Mesenchymal stem cell (in vitro differentiated cells and primary cell): Measurements from ENCODE around the gene TRPC4.

Source experiments
- DNase-seq: peaks from one replicate; pipeline ENCODE4 v3.0.0-alpha.2; 2013
- H2AFZ ChIP-seq: one replicate; pipeline ENCODE4 v1.6.1; 2013; ENCODE audit warnings: low read depth, mild to moderate bottlenecking, control low read depth, inconsistent platforms, low read length, moderate library complexity
- H2AK5ac ChIP-seq: 2 replicates; pipeline ENCODE4 v1.6.1; 2013; ENCODE audit warnings: low read length, moderate library complexity, mild to moderate bottlenecking, inconsistent platforms; ENCODE audit not compliant: severe bottlenecking
- H2BK120ac ChIP-seq: one replicate; pipeline ENCODE4 v1.6.1; 2013; ENCODE audit warnings: low read depth, mild to moderate bottlenecking, inconsistent platforms, low read length, moderate library complexity
- H2BK12ac ChIP-seq, 2 experiments: one replicate each; pipeline ENCODE4 v1.6.1; 2013; ENCODE audit warnings: inconsistent platforms in 2 of 2, low read length in 2 of 2, mild to moderate bottlenecking in 2 of 2, moderate library complexity in 2 of 2, control low read depth in 1 of 2
- H2BK15ac ChIP-seq: one replicate; pipeline ENCODE4 v1.6.1; 2013; ENCODE audit warnings: mild to moderate bottlenecking, low read depth, inconsistent platforms; ENCODE audit not compliant: poor library complexity, severe bottlenecking
- H2BK5ac ChIP-seq: 2 replicates; pipeline ENCODE4 v1.6.1; 2013; ENCODE audit warnings: low read depth, mild to moderate bottlenecking, low read length, control low read depth, inconsistent platforms; ENCODE audit not compliant: poor library complexity, severe bottlenecking
- H3K14ac ChIP-seq, 2 experiments: one replicate each; pipeline ENCODE4 v1.6.1; 2013; ENCODE audit warnings: inconsistent platforms in 2 of 2, low read length in 2 of 2, control low read depth in 1 of 2, mild to moderate bottlenecking in 1 of 2, moderate library complexity in 1 of 2
- H3K18ac ChIP-seq, 2 experiments: one replicate each; pipeline ENCODE4 v1.6.1; 2013; ENCODE audit warnings: inconsistent platforms in 2 of 2, low read length in 2 of 2, control low read depth in 1 of 2, low read depth in 1 of 2, mild to moderate bottlenecking in 1 of 2
- H3K23ac ChIP-seq, 2 experiments: one replicate each; pipeline ENCODE4 v1.6.1; 2013; ENCODE audit warnings: inconsistent platforms in 2 of 2, low read length in 2 of 2, mild to moderate bottlenecking in 2 of 2, moderate library complexity in 2 of 2, control low read depth in 1 of 2
- H3K27ac ChIP-seq: 2 replicates; pipeline ENCODE4 v1.5.1; 2013; ENCODE audit warnings: mild to moderate bottlenecking, moderate library complexity, low read length, control low read depth, inconsistent platforms; ENCODE audit not compliant: poor library complexity, severe bottlenecking
- H3K27me3 ChIP-seq, 2 experiments: 2 replicates each; pipeline versions ENCODE4 v1.6.1 to v1.7.0; 2013; ENCODE audit warnings: low read length in 2 of 2, mild to moderate bottlenecking in 2 of 2, moderate library complexity in 2 of 2, control low read depth in 1 of 2, inconsistent platforms in 1 of 2; ENCODE audit not compliant: control insufficient read depth in 1 of 2, insufficient read depth in 1 of 2
- H3K36me3 ChIP-seq, 2 experiments: 2 replicates each; pipeline versions ENCODE4 v1.6.1 to v1.7.0; 2013; ENCODE audit warnings: low read length in 2 of 2, control low read depth in 1 of 2, inconsistent platforms in 1 of 2, low read depth in 1 of 2, mild to moderate bottlenecking in 1 of 2; ENCODE audit not compliant: insufficient read depth in 2 of 2, control insufficient read depth in 1 of 2
- H3K4ac ChIP-seq, 2 experiments: one replicate each; pipeline ENCODE4 v1.6.1; 2013; ENCODE audit warnings: inconsistent platforms in 2 of 2, low read length in 2 of 2, mild to moderate bottlenecking in 2 of 2, moderate library complexity in 2 of 2, control low read depth in 1 of 2, low read depth in 1 of 2
- H3K4me1 ChIP-seq: 2 replicates; pipeline ENCODE4 v1.6.1; 2013; ENCODE audit warnings: low read depth, low read length, control low read depth; ENCODE audit not compliant: control insufficient read depth, insufficient read depth
- H3K4me2 ChIP-seq: 2 replicates; pipeline ENCODE4 v1.6.1; 2013; ENCODE audit warnings: low read length, mild to moderate bottlenecking, inconsistent platforms; ENCODE audit not compliant: poor library complexity, severe bottlenecking
- H3K4me3 ChIP-seq, 2 experiments: 2 replicates each; pipeline versions ENCODE4 v1.5.1 to v1.7.0; 2013; ENCODE audit warnings: low read length in 2 of 2, mild to moderate bottlenecking in 2 of 2, control low read depth in 1 of 2, low read depth in 1 of 2; ENCODE audit not compliant: insufficient read depth in 1 of 2
- H3K79me1 ChIP-seq: replicated peaks from 2 replicates; pipeline ENCODE4 v1.6.1; 2013; ENCODE audit warnings: mild to moderate bottlenecking, control low read depth, low read length, inconsistent platforms; ENCODE audit not compliant: poor library complexity, severe bottlenecking
- H3K9ac ChIP-seq: 2 replicates; pipeline ENCODE4 v1.7.0; 2013; ENCODE audit warnings: mild to moderate bottlenecking, low read length, moderate library complexity
- H3K9me3 ChIP-seq: 2 replicates; pipeline ENCODE4 v1.7.0; 2013; ENCODE audit warnings: mild to moderate bottlenecking, low read length; ENCODE audit not compliant: control insufficient read depth
- H4K8ac ChIP-seq: one replicate; pipeline ENCODE4 v1.6.1; 2013; ENCODE audit warnings: inconsistent platforms, mild to moderate bottlenecking, low read length, moderate library complexity
- H4K91ac ChIP-seq: one replicate; pipeline ENCODE4 v1.6.1; 2013; ENCODE audit warnings: mild to moderate bottlenecking, low read length, inconsistent platforms
- WGBS: methylation state at CpG from one replicate; pipeline ENCODE4 v1.1.7; 2013; ENCODE audit warnings: mixed read lengths; 5-methylcytosine and 5-hydroxymethylcytosine counted together

TRPC4 gene

DNA sequence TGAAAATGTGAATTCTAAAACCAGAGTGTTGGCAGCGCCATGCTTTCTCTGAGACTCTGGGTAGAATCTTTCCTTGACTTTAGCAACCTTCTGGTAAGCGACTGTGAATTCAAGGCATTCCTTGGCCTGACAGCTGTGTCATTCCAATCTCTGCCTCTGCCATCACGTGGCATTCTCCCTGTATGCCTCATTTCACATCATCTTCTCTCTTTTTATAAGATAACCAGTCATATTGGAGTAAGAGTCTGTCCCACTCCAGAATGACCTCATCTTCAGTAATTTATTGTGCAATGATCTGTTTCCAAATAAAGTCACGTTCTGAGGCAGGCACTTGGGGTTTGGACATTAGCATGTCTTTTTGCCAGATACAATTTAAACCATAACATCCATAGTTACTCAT is 167.6 kb downstream of the TRPC4 start:
- H3K79me1 ChIP-seq = no peaks in the 10 kb centered on the region
- no peak overlapping the region for H3K4me3 ChIP-seq
- H2BK15ac ChIP-seq = no peak overlapping the region
- peak overlapping the region; percentile 55 for H3K9ac ChIP-seq
- no peak overlapping the region for H4K91ac ChIP-seq
- H2AFZ ChIP-seq = no peak overlapping the region
- H2BK12ac ChIP-seq = no peak overlapping the region
- H3K14ac ChIP-seq = no peak overlapping the region
- H3K4ac ChIP-seq = no peak overlapping the region
- no peak overlapping the region for H2BK120ac ChIP-seq
- H3K9me3 ChIP-seq = no peaks in the 10 kb centered on the region
- no peak overlapping the region for H2AK5ac ChIP-seq
- no peak overlapping the region for H3K23ac ChIP-seq
- peak overlapping the region; percentile 38 for H3K27ac ChIP-seq
- no peaks in the 10 kb centered on the region for H3K27me3 ChIP-seq
- peak overlapping the region; percentile 47 for H4K8ac ChIP-seq
- DNase-seq = peak; percentile 96
- H3K18ac ChIP-seq = no peak overlapping the region
- no peak overlapping the region for H2BK5ac ChIP-seq
- H3K4me2 ChIP-seq = no peak overlapping the region
- H3K36me3 ChIP-seq = no peaks in the 10 kb centered on the region
- WGBS = 36% methylated on average over 3 of the region's 4 CpGs
- H3K4me1 ChIP-seq = peaks cover 2% of the 10 kb centered on the region

DNA sequence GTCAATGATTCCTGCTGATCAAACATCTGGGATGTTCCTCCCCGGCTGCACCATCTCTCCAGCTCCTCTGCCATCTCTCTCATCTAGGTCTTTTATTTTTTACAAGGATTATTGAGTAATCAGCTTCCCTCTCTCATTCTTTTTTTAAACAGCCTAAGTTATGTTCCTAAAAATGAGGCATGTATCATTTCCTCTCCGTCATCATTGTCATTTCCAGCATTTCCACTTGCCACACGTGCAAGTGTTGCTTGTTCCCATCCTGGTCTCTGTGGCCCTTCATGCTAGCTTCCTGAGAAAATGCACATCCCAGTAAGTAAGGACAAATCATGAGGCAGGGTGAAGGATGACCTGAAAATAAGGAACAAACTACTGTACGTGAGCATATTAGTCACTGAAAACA is 168.3 kb downstream of the TRPC4 start:
- Histone ChIP-seq H3K14ac (no peak overlapping the region), H2AFZ (no peak overlapping the region), H4K8ac (no peak overlapping the region), H3K4me1 (peaks cover 2% of the 10 kb centered on the region), H2BK15ac (no peak overlapping the region), H2BK5ac (no peak overlapping the region), H2BK12ac (no peak overlapping the region), H4K91ac (no peak overlapping the region), H2AK5ac (no peak overlapping the region), H3K27ac (peak overlapping the region; percentile 27), H2BK120ac (no peak overlapping the region), H3K9me3 (no peaks in the 10 kb centered on the region), H3K27me3 (no peaks in the 10 kb centered on the region), H3K36me3 (no peaks in the 10 kb centered on the region), H3K9ac (peak overlapping the region; percentile 48), H3K4me2 (no peak overlapping the region), H3K4me3 (peak overlapping the region in 1 of 2 experiments; percentile 29), H3K79me1 (no peaks in the 10 kb centered on the region), H3K18ac (no peak overlapping the region), H3K23ac (no peak overlapping the region), H3K4ac (no peak overlapping the region)
- DNase-seq = peak; percentile 58
- WGBS = 53% methylated on average over 4 of the region's 4 CpGs

DNA sequence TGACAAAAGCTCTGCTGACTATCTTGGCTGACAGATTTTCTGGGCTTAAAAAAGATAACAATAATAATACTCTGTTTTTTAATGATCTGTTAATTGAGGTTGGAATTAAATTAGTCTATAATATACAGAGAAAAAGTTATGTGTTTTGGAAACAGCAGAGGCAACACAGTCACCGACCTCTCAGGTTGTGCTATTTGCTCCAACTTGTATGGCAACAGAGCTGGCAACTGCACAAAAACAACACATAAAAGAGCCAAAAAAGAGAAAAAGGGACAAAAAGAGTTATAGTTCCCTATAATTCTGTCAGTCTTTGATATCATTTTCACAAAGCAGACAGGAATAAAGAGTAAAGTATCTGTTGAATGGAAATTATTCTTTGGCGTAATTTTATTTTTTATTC is 168.7 kb downstream of the TRPC4 start:
- WGBS = 100% methylated on average over 2 of the region's 2 CpGs
- Histone ChIP-seq H3K36me3 (no peaks in the 10 kb centered on the region), H2BK120ac (no peak overlapping the region), H2BK5ac (no peak overlapping the region), H3K23ac (no peak overlapping the region), H3K27me3 (no peaks in the 10 kb centered on the region), H3K4me3 (no peak overlapping the region), H3K4me1 (peaks cover 2% of the 10 kb centered on the region), H3K9ac (peak overlapping the region; percentile 48), H2BK12ac (no peak overlapping the region), H3K79me1 (no peaks in the 10 kb centered on the region), H3K4me2 (no peak overlapping the region), H3K27ac (no peak overlapping the region), H2BK15ac (no peak overlapping the region), H3K18ac (no peak overlapping the region), H3K9me3 (no peaks in the 10 kb centered on the region), H4K91ac (no peak overlapping the region), H3K14ac (no peak overlapping the region), H4K8ac (no peak overlapping the region), H2AK5ac (no peak overlapping the region), H2AFZ (no peak overlapping the region), H3K4ac (no peak overlapping the region)
- DNase-seq = no peak

DNA sequence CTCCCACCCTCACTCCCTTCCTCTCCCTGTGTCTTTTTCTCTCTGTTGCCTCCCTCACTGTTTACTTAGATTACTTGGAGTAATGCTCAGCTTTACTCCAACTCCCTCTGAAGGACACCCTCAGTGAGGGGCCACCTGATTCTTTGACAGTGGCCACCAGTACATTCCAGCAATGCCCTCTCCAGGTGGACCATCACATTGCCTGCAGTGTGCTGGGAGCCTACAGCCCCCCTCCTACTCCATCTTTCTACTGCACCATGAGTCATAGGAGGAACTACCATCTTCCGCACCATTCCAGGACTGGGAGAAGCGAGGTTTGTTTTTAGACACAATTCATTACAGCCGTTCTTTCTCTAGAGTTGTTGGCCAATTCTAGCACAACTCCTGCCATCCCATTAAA is 174.4 kb downstream of the TRPC4 start:
- H4K8ac ChIP-seq = no peak overlapping the region
- H3K4me1 ChIP-seq = no peaks in the 10 kb centered on the region
- no peaks in the 10 kb centered on the region for H3K27me3 ChIP-seq
- H2AK5ac ChIP-seq = no peak overlapping the region
- no peak overlapping the region for H3K27ac ChIP-seq
- H3K9ac ChIP-seq = no peak overlapping the region
- no peaks in the 10 kb centered on the region for H3K36me3 ChIP-seq
- H3K14ac ChIP-seq = no peak overlapping the region
- no peak overlapping the region for H4K91ac ChIP-seq
- H3K4ac ChIP-seq = no peak overlapping the region
- no peaks in the 10 kb centered on the region for H3K9me3 ChIP-seq
- H2BK15ac ChIP-seq = no peak overlapping the region
- H2AFZ ChIP-seq = no peak overlapping the region
- no peak overlapping the region for H2BK5ac ChIP-seq
- no peak overlapping the region for H3K23ac ChIP-seq
- no peak overlapping the region for H3K4me3 ChIP-seq
- peak overlapping the region in 1 of 2 experiments; percentile 11 for H3K18ac ChIP-seq
- 96% methylated on average over 3 of the region's 3 CpGs for WGBS
- no peaks in the 10 kb centered on the region for H3K79me1 ChIP-seq
- H2BK120ac ChIP-seq = no peak overlapping the region
- DNase-seq = no peak
- no peak overlapping the region for H2BK12ac ChIP-seq
- H3K4me2 ChIP-seq = no peak overlapping the region
